Bone marrow (tissue), 2 donors: ENCODE data around the gene ABHD15.

Experiments
- DNase-seq, 2 donors: peaks; one replicate each; lab custom pipeline; 2025; lab: John Stamatoyannopoulos, UW

ABHD15 gene

DNA sequence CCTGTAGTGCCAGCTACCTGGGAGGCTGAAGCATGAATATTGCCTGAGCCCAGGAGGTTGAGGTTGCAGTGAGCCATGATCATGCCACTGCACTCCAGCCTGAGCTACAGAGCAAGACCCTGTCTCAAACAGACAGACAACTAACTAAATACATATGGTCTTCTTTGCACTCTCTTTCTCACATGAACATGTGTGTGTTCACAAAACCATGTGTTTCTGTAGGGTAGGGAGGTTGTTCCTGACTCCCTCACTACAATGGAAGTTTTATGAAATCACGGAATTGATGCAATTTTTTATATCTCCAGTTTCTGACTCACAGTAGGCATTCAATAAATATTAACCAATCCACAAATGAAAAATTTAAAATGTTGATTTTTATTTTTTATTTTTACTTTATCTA lies 48.5 kb downstream of the ABHD15 start:
- DNase-seq, result no peak

DNA sequence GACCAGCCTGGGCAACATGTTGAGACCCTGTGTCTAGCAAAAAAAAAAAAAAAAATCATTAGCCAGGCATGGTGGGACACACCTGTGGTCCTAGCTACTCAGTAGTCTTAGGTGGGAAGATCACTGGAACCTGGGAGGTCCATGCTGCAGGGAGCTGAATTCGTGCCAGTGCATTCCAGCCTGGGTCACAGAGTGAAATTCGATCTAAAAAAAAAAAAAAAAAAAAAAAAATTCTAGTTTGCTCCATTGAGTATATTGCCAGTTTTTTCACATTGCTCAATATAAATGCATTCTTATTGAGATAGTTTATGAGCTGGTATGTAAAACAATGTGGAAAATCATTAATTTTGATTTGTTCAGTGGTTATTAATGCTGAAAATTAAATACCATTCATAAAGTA lies 52.0 kb downstream of the ABHD15 start:
- no peak for DNase-seq

DNA sequence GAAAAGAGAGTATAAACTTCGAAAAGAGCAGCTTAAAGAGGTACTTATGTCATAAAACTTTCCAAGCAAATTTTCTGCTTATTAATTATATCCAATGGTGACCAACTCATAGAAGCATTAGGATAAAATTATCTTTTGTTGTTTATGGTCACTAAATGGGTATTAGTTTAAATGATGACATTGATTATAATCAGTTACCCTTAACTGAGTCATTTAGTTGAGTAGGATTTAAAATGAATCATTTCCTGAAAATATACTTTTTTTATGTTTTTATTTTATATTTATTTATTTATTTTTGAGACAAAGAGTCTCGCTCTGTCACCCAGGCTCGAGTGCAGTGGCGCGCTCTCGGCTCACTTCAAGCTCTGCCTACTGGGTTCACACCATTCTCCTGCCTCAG lies 55.9 kb downstream of the ABHD15 start:
- DNase-seq, result no peak
